Calu3 (cell line): ENCODE measurements around the gene SPAAR. TPM values are rescaled to one million over a fixed set of nuclear protein-coding genes. Genes with fewer than 3 reads are reported as not detected.

Source experiments
- BruUV-seq: library from RNA; stranded (reverse); fragments of 400-500 nt; replicated peaks from 2 replicates; lab custom pipeline; 2021; lab: Mats Ljungman, UMichigan
- CTCF ChIA-PET: fragments of 300-600 bp; sonication (Branson Sonifier 250); formaldehyde crosslinking; loops from one replicate; lab custom pipeline; 2022; ENCODE audit warnings: antibody characterized with exemption; lab: Charles Lee
- DNase-seq: peaks from one replicate; pipeline ENCODE4 v3.0.0; 2022
- H3K27ac Mint-ChIP-seq: one replicate; pipeline ENCODE4 v1.8.0; 2022; ENCODE audit warnings: mixed read lengths; ENCODE audit not compliant: unreplicated experiment
- H3K27me3 Mint-ChIP-seq: one replicate; pipeline ENCODE4 v1.8.0; 2022; ENCODE audit warnings: mixed read lengths; ENCODE audit not compliant: unreplicated experiment
- H3K36me3 Mint-ChIP-seq: one replicate; pipeline ENCODE4 v1.8.0; 2022; ENCODE audit warnings: mild to moderate bottlenecking, moderate library complexity, mixed read lengths; ENCODE audit not compliant: insufficient read depth, unreplicated experiment
- H3K4me1 Mint-ChIP-seq: one replicate; pipeline ENCODE4 v1.8.0; 2022; ENCODE audit warnings: mild to moderate bottlenecking, low read depth, mixed read lengths; ENCODE audit not compliant: unreplicated experiment
- H3K4me3 Mint-ChIP-seq: one replicate; pipeline ENCODE4 v1.8.0; 2022; ENCODE audit warnings: mild to moderate bottlenecking, low read depth, moderate library complexity, mixed read lengths; ENCODE audit not compliant: unreplicated experiment
- H3K9me3 Mint-ChIP-seq: one replicate; pipeline ENCODE4 v1.8.0; 2022; ENCODE audit warnings: low read depth, mixed read lengths; ENCODE audit not compliant: unreplicated experiment
- intact Hi-C: fragments of 100-400 bp; cut with micrococcal nuclease; formaldehyde crosslinking; loops from one replicate; pipeline ENCODE4 v1.10.0; 2022; ENCODE audit not compliant: unreplicated experiment
- total RNA-seq: library from RNA; stranded (reverse); gene quantifications from 2 replicates; pipeline ENCODE4 v1.2.3, GENCODE V29; 2022
- TF ChIP-seq, protein P1 (sequence below): fragments of 200-600 bp; IDR thresholded peaks from one replicate; pipeline ENCODE4 v1.8.0; 2022; ENCODE audit warnings: antibody characterized with exemption; ENCODE audit not compliant: unreplicated experiment

SPAAR gene
- total RNA-seq, 1 experiment from 2014 or later = not detected

DNA sequence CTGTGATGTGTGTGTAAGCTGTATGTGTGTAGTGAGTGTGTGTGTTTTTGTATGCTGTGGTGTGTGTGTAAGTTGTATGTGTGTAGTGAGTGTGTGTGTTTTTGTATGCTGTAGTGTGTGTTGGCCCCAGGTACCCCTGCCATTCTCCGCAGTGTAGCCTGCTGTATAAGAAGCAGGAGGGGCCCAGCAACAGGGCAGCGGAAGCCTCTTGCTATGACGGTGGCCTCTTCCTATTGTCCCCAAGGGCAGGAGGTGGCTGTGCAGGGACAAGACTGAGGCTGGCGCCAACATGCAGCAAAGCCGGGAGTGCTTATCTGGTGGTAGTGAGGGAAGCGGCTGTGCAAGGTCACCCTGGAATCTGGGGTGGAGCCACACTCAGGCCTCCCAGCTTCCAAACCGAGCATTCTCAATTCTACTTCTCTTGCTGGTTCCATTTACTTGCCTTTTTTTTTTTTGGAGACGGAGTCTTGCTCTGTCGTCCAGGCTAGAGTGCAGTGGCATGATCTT lies 5.1 kb downstream of the SPAAR start:
- CTCF ChIA-PET = no interaction called here
- no peak overlapping the region for H3K4me3 Mint-ChIP-seq
- intact Hi-C loops = no loop called here
- no peaks in the 10 kb centered on the region for H3K27me3 Mint-ChIP-seq
- TF ChIP-seq, protein P1, sequence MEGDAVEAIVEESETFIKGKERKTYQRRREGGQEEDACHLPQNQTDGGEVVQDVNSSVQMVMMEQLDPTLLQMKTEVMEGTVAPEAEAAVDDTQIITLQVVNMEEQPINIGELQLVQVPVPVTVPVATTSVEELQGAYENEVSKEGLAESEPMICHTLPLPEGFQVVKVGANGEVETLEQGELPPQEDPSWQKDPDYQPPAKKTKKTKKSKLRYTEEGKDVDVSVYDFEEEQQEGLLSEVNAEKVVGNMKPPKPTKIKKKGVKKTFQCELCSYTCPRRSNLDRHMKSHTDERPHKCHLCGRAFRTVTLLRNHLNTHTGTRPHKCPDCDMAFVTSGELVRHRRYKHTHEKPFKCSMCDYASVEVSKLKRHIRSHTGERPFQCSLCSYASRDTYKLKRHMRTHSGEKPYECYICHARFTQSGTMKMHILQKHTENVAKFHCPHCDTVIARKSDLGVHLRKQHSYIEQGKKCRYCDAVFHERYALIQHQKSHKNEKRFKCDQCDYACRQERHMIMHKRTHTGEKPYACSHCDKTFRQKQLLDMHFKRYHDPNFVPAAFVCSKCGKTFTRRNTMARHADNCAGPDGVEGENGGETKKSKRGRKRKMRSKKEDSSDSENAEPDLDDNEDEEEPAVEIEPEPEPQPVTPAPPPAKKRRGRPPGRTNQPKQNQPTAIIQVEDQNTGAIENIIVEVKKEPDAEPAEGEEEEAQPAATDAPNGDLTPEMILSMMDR = no peak
- H3K4me1 Mint-ChIP-seq = peaks cover 8% of the 10 kb centered on the region
- no TSS peak for BruUV-seq
- DNase-seq = peak; percentile 21
- H3K36me3 Mint-ChIP-seq = no peaks in the 10 kb centered on the region
- no peak overlapping the region for H3K27ac Mint-ChIP-seq
- H3K9me3 Mint-ChIP-seq = no peaks in the 10 kb centered on the region

DNA sequence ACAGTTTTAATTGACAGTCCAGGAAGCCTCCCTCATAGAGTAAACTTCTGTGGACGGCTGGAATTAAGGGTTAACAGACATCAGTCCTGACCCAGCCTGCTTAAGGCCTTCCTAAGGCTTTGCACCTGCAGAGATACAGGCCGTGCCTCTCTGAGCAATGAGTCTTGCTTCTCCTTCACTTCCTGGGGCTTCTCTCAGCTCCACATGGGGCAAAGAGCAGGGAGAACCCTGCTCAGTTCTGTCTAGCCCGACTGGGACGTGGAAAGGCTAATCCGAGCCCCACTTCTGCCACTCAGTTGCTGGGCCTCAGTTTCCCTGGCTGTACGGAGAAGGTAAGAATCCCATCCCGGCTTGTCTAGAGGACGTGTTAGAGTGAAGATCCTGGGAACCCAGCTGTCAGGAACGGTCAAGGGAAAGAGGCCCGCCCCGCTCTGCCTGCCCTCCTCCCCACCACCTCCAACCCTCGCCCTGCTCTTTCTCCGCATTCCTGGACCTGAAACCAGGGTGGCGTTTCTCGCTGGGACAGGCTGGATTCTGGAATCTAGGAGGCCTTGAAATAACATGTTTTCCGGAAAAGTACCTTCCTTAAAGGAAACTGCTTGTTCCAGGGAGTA lies 6.5 kb downstream of the SPAAR start:
- Mint-ChIP-seq H3K27ac (no peak overlapping the region), H3K27me3 (no peaks in the 10 kb centered on the region), H3K4me1 (peaks cover 3% of the 10 kb centered on the region), H3K36me3 (no peaks in the 10 kb centered on the region), H3K4me3 (no peak overlapping the region), H3K9me3 (no peaks in the 10 kb centered on the region)
- intact Hi-C loops = no loop called here
- BruUV-seq = no TSS peak
- TF ChIP-seq, protein P1 = no peak
- CTCF ChIA-PET = no interaction called here
- DNase-seq = no peak

DNA sequence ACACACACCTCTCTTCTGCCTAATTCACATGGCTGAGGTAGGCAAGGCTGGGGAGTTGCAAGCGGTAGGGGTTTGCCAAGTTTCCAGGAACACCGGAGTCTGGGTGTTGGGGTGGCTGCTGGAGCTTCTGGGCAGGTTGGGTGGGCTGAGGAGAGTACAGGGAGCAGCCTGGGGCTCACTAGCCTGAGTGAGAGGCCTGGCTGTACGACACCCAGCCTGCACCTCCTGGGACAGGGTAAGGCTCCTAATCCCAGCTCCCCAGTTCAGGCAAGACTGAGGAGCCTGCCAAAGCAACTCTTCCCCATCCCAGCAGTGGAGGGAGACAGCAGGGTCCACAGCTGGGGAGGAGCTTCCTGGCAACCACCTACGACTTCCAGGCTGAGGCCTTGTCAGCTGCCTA lies 8.0 kb downstream of the SPAAR start:
- DNase-seq = no peak
- TF ChIP-seq, protein P1 = no peak
- no peak overlapping the region for H3K4me3 Mint-ChIP-seq
- BruUV-seq = no TSS peak
- CTCF ChIA-PET = no interaction called here
- intact Hi-C loops = no loop called here
- H3K9me3 Mint-ChIP-seq = no peaks in the 10 kb centered on the region
- no peaks in the 10 kb centered on the region for H3K4me1 Mint-ChIP-seq
- H3K27ac Mint-ChIP-seq = no peak overlapping the region
- no peaks in the 10 kb centered on the region for H3K27me3 Mint-ChIP-seq
- H3K36me3 Mint-ChIP-seq = no peaks in the 10 kb centered on the region

DNA sequence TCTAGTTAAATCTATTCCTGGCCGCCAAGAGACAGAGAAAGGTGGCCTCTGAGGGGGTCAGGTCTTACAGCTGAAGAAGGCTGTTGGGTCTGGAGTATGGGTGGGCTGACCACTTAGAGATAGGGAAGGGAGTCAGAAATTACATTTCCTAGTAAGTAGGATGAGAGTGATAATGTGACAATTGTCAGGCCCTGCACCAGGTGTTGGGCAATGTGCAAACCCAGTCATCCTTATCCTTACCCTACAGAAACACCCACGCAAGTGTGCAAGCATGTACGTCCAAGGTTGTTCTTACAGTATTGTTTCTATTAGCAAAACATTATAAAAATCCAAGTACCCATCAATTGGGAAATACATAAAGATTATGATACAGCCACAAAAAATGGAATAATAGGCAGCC lies 9.5 kb downstream of the SPAAR start:
- Mint-ChIP-seq H3K27me3 (no peaks in the 10 kb centered on the region), H3K36me3 (no peaks in the 10 kb centered on the region), H3K4me1 (no peaks in the 10 kb centered on the region), H3K27ac (no peak overlapping the region), H3K9me3 (no peaks in the 10 kb centered on the region), H3K4me3 (no peak overlapping the region)
- CTCF ChIA-PET = no interaction called here
- TF ChIP-seq, protein P1 = no peak
- intact Hi-C loops = no loop called here
- BruUV-seq = no TSS peak
- DNase-seq = no peak
